ENCODE measurements around the gene CFHR2. TPM values are rescaled to one million over a fixed set of nuclear protein-coding genes. Genes with fewer than 3 reads are reported as not detected.

The CFHR2 gene
- total RNA-seq, 1 experiment from 2014 or later, result not detected

GRCh38 chr1:197001828-197002227 is 58.3 kb downstream of the CFHR2 start:
- DNase-seq (ENCODE audit: low spot score), result no peak

GRCh38 chr1:197003132-197003531 is 59.6 kb downstream of the CFHR2 start:
- no peak for DNase-seq (ENCODE audit: low spot score)

- DNase-seq (ENCODE audit: low spot score), result no peak
These were observed 65.3 kb downstream of the CFHR2 start for GRCh38 chr1:197008861-197009260.

Other genes starting within 250 kb of the CFHR2 start
- gene CFHR3, start 168.9 kb upstream of the CFHR2 start, total RNA-seq (2014; rRNA removed; shearing (Covaris generic)), result 0.03 and 0.38 TPM in 2 replicates
- 0.22 and 1.1 TPM in 2 replicates for gene CFHR1, start 124.0 kb upstream of the CFHR2 start, total RNA-seq (2014; rRNA removed; shearing (Covaris generic))
- gene CFHR4, start 55.7 kb upstream of the CFHR2 start, total RNA-seq (2014; rRNA removed; shearing (Covaris generic)), result not detected in 2 replicates
- not detected in 2 replicates for gene CFHR5, start 33.8 kb downstream of the CFHR2 start, total RNA-seq (2014; rRNA removed; shearing (Covaris generic))
- not detected in 2 replicates for gene F13B, start 123.5 kb downstream of the CFHR2 start, total RNA-seq (2014; rRNA removed; shearing (Covaris generic))
- 77.6 and 80.0 TPM in 2 replicates for gene ASPM, start 202.9 kb downstream of the CFHR2 start, total RNA-seq (2014; rRNA removed; shearing (Covaris generic))

All from A172 (cell line).